Measurements from ENCODE around the gene RNU6-9. TPM values are rescaled to one million over a fixed set of nuclear protein-coding genes. Genes with fewer than 3 reads are reported as not detected.

The RNU6-9 gene
- total and polyA plus RNA-seq, 2 of the 13 experiments (the other 11 are each of a cell fraction or from before 2014, with no cell fraction given) = under 0.01 TPM; not detected in 1

GRCh38 chr19:926589-927350, 33.5 kb downstream of the RNU6-9 start (continued):
- TF ChIP-seq REST (IDR thresholded peaks at IDR 0.05; ENCODE audit: borderline replicate concordance in 1 of 2, low read depth in 1 of 2, low read length in 2 of 2) (peak in 1 of 2 experiments; percentile 33; a peak in 1 of 4 replicates), ZNF687 (CRISPR knock-in tag; IDR thresholded peaks at IDR 0.05) (peak; percentile 25; the same call in 1 of the 2 replicates), FIP1L1 (IDR thresholded peaks at IDR 0.05; ENCODE audit: borderline replicate concordance, insufficient read depth, low read depth, low read length) (no peak), POLR2AphosphoS5 (IDR thresholded peaks at IDR 0.05; ENCODE audit: low read depth, low read length) (no peak), ZNF253 (CRISPR knock-in tag; IDR thresholded peaks at IDR 0.05; ENCODE audit: borderline replicate concordance) (no peak), U2AF2 (IDR thresholded peaks at IDR 0.05; ENCODE audit: low read depth, low read length) (no peak), KLF16 (CRISPR knock-in tag; IDR thresholded peaks at IDR 0.05) (peak in 1 of 2 experiments; percentile 51; a peak in 1 of 4 replicates), RXRA (CRISPR knock-in tag; IDR thresholded peaks at IDR 0.05) (0 out of 2 replicates have a peak, but pooled peaks have one; percentile 26), ZBTB10 (CRISPR knock-in tag; IDR thresholded peaks at IDR 0.05; ENCODE audit: borderline replicate concordance) (peak; percentile 77; the same call in 1 of the 2 replicates), TCF7 (IDR thresholded peaks at IDR 0.05; ENCODE audit: low read depth) (peak; percentile 2; the same call in 1 of the 2 replicates), ZNF34 (CRISPR knock-in tag; IDR thresholded peaks at IDR 0.05; ENCODE audit: borderline replicate concordance) (no peak), MNT (IDR thresholded peaks at IDR 0.05) (no peak), HNRNPLL (IDR thresholded peaks at IDR 0.05; ENCODE audit: low read depth, low read length, poor library complexity, severe bottlenecking) (peak; percentile 72)

All from HepG2 (cell line).